Measurements from ENCODE around the gene NRCAM. TPM values are rescaled to one million over a fixed set of nuclear protein-coding genes. Genes with fewer than 3 reads are reported as not detected.

The NRCAM gene
- total RNA-seq, 2 donors from 2014 or later = 17.9 to 28.2 TPM

DNA sequence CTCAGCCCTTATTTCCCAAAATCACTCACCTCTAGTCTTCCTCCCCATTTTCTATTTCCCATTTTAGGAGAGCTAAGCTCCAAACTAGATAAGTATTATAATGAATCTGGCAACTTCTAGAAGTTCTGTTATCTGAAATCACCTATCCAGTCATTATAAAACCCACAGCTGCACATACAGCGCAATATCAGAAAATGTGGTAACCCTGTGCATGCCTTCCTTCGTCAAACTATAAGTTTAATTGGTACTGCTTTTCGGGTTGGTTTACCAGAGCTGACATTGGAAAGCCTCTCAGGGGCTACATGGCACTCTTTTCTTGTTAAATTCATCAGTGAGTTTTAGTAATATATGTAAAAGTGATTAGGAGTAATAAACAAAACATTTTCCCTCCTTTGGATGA lies 327.7 kb downstream of the NRCAM start:
- TF ChIP-seq, protein P1, sequence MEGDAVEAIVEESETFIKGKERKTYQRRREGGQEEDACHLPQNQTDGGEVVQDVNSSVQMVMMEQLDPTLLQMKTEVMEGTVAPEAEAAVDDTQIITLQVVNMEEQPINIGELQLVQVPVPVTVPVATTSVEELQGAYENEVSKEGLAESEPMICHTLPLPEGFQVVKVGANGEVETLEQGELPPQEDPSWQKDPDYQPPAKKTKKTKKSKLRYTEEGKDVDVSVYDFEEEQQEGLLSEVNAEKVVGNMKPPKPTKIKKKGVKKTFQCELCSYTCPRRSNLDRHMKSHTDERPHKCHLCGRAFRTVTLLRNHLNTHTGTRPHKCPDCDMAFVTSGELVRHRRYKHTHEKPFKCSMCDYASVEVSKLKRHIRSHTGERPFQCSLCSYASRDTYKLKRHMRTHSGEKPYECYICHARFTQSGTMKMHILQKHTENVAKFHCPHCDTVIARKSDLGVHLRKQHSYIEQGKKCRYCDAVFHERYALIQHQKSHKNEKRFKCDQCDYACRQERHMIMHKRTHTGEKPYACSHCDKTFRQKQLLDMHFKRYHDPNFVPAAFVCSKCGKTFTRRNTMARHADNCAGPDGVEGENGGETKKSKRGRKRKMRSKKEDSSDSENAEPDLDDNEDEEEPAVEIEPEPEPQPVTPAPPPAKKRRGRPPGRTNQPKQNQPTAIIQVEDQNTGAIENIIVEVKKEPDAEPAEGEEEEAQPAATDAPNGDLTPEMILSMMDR (conservative IDR thresholded peaks at IDR 0.05) = no peak
- Mint-ChIP-seq H3K27me3 (ENCODE audit: insufficient read depth) (no peaks in the 10 kb centered on the region), H3K9me3 (no peaks in the 10 kb centered on the region), H3K4me1 (peaks cover 12% of the 10 kb centered on the region), H3K36me3 (ENCODE audit: low read depth) (no peaks in the 10 kb centered on the region), H3K27ac (no peak overlapping the region), H3K4me3 (no peak overlapping the region)
- no peak overlapping the region for H3K27ac ChIP-seq (ENCODE audit: low read depth, low read length)
- H3K27me3 ChIP-seq (ENCODE audit: control insufficient read depth, insufficient read depth, low read length, poor library complexity, severe bottlenecking) = no peaks in the 10 kb centered on the region
- DNase-seq = no peak
- no peaks in the 10 kb centered on the region for H3K36me3 ChIP-seq (ENCODE audit: control insufficient read depth, insufficient read depth, low read length)
- WGBS, 2 experiments (ENCODE audit: insufficient coverage in 1 of 2, insufficient read length in 1 of 2) = 98% methylated on average over 3 of the region's 3 CpGs; no CpG with 5 or more reads in 1 of the 2 experiments
- H3K4me1 ChIP-seq (ENCODE audit: control insufficient read depth, insufficient read depth, low read length) = peaks cover 9% of the 10 kb centered on the region
- no peak overlapping the region for H3K4me3 ChIP-seq (ENCODE audit: low read length)
- H3K9me3 ChIP-seq (ENCODE audit: control insufficient read depth, low read length) = no peaks in the 10 kb centered on the region
- no peak overlapping the region for H3K9ac ChIP-seq (ENCODE audit: extremely low read depth, low read length, poor library complexity, severe bottlenecking)

DNA sequence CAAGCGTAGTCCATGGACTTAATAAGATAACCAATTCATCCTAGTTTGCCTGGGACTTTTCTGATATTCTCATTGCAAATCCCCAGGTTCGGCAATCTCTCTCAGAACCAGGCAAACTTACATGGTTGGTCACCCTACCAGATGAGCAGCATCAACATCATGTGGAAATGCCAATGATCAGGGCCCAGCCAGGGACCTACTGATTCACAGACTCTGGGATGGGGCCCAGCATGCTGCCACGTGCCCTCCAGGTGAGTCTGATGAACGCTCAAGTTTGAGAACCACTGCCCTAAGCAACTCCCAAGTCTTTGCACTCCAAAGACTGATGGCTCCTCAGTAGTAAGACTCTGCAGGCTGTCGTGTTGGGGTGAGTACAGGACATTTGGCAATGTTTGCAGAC lies 328.8 kb downstream of the NRCAM start:
- Histone ChIP-seq H3K27me3 (ENCODE audit: control insufficient read depth, insufficient read depth, low read length, poor library complexity, severe bottlenecking) (no peaks in the 10 kb centered on the region), H3K27ac (ENCODE audit: low read depth, low read length) (no peak overlapping the region), H3K9ac (ENCODE audit: extremely low read depth, low read length, poor library complexity, severe bottlenecking) (no peak overlapping the region), H3K4me3 (ENCODE audit: low read length) (no peak overlapping the region), H3K4me1 (ENCODE audit: control insufficient read depth, insufficient read depth, low read length) (peaks cover 6% of the 10 kb centered on the region), H3K36me3 (ENCODE audit: control insufficient read depth, insufficient read depth, low read length) (no peaks in the 10 kb centered on the region), H3K9me3 (ENCODE audit: control insufficient read depth, low read length) (no peaks in the 10 kb centered on the region)
- H3K9me3 Mint-ChIP-seq = no peaks in the 10 kb centered on the region
- WGBS, 2 experiments (ENCODE audit: insufficient coverage in 1 of 2, insufficient read length in 1 of 2) = 93% methylated on average over 5 of the region's 5 CpGs
- no peaks in the 10 kb centered on the region for H3K27me3 Mint-ChIP-seq (ENCODE audit: insufficient read depth)
- H3K4me3 Mint-ChIP-seq = no peak overlapping the region
- H3K27ac Mint-ChIP-seq = no peak overlapping the region
- H3K4me1 Mint-ChIP-seq = peaks cover 7% of the 10 kb centered on the region
- no peak for DNase-seq
- TF ChIP-seq, protein P1 (conservative IDR thresholded peaks at IDR 0.05) = no peak
- H3K36me3 Mint-ChIP-seq (ENCODE audit: low read depth) = no peaks in the 10 kb centered on the region

DNA sequence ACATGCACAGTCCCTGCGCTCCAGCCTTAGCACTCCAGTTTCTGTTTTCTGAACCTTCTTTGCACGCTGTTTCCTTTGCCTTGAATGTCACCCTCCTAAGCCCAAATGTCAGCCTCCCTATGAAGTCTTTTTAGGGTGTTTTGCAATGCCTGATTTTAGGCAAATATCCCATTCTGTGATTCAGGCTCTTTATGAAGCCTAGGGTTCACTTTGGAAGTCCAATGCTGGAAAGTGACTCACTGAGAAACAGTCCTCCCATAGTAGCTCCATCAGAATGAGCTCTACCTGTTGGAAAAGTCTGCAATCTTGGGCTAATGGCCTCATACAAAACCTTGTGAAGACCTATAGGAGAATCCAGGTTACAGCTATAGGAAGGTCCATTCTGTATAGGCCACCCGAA lies 331.4 kb downstream of the NRCAM start:
- no peaks in the 10 kb centered on the region for H3K27me3 Mint-ChIP-seq (ENCODE audit: insufficient read depth)
- no peaks in the 10 kb centered on the region for H3K36me3 Mint-ChIP-seq (ENCODE audit: low read depth)
- no peak overlapping the region for H3K27ac Mint-ChIP-seq
- no peaks in the 10 kb centered on the region for H3K4me1 Mint-ChIP-seq
- WGBS, 2 experiments (ENCODE audit: insufficient coverage in 1 of 2, insufficient read length in 1 of 2) = 92 to 95% methylated on average over 2 to 3 of the region's 3 CpGs
- Histone ChIP-seq H3K9me3 (ENCODE audit: control insufficient read depth, low read length) (no peaks in the 10 kb centered on the region), H3K9ac (ENCODE audit: extremely low read depth, low read length, poor library complexity, severe bottlenecking) (no peak overlapping the region), H3K27ac (ENCODE audit: low read depth, low read length) (no peak overlapping the region), H3K4me3 (ENCODE audit: low read length) (no peak overlapping the region), H3K4me1 (ENCODE audit: control insufficient read depth, insufficient read depth, low read length) (no peaks in the 10 kb centered on the region), H3K36me3 (ENCODE audit: control insufficient read depth, insufficient read depth, low read length) (no peaks in the 10 kb centered on the region), H3K27me3 (ENCODE audit: control insufficient read depth, insufficient read depth, low read length, poor library complexity, severe bottlenecking) (no peaks in the 10 kb centered on the region)
- no peak overlapping the region for H3K4me3 Mint-ChIP-seq
- no peaks in the 10 kb centered on the region for H3K9me3 Mint-ChIP-seq
- TF ChIP-seq, protein P1 (conservative IDR thresholded peaks at IDR 0.05) = no peak
- no peak for DNase-seq
